HepG2 (cell line): ENCODE data around the gene TJP1. TPM values are rescaled to one million over a fixed set of nuclear protein-coding genes. Genes with fewer than 3 reads are reported as not detected.

Source experiments
- ARID5B ChIP-seq: IDR thresholded peaks from 2 replicates; pipeline ENCODE4 v1.4.0; 2020; ENCODE audit warnings: mild to moderate bottlenecking, missing genetic modification reagents
- BRD4 ChIP-seq: sonication (generic); formaldehyde crosslinking; IDR thresholded peaks from 2 replicates; pipeline ENCODE4 v1.4.0; 2020; ENCODE audit warnings: missing genetic modification reagents
- EHMT2 ChIP-seq: fragments of 200-600 bp; sonication (generic); IDR thresholded peaks from 2 replicates; pipeline ENCODE4 v1.7.0; 2017; ENCODE audit warnings: antibody characterized with exemption, low read depth, low read length, borderline replicate concordance
- EP300 ChIP-seq, 3 experiments: sonication (generic) in 1 of 3; formaldehyde crosslinking in 1 of 3; IDR thresholded peaks; 2 replicates each; pipeline versions ENCODE4 v1.5.1 to v1.6.1; 2011 to 2020; ENCODE audit warnings: low read depth in 2 of 3, low read length in 2 of 3, borderline replicate concordance in 1 of 3, improper control_type of control experiment in 1 of 3, mild to moderate bottlenecking in 1 of 3, missing genetic modification reagents in 1 of 3, moderate library complexity in 1 of 3
- FOXP1 ChIP-seq, 2 experiments: fragments of 450-650 bp in 1 of 2; IDR thresholded peaks; 2 replicates each; pipeline ENCODE4 v1.6.1; 2017 to 2018; ENCODE audit warnings: antibody characterized with exemption in 1 of 2
- GMEB2 ChIP-seq: IDR thresholded peaks from 2 replicates; pipeline ENCODE4 v1.6.1; 2016; ENCODE audit warnings: missing biosample characterization, missing genetic modification reagents, low read depth
- HOXA3 ChIP-seq: sonication (generic); formaldehyde crosslinking; IDR thresholded peaks from 2 replicates; pipeline ENCODE4 v1.5.0; 2020; ENCODE audit warnings: missing genetic modification reagents
- JARID2 ChIP-seq: sonication (generic); formaldehyde crosslinking; IDR thresholded peaks from 2 replicates; pipeline ENCODE4 v1.8.1; 2023; ENCODE audit warnings: missing genetic modification reagents, inconsistent platforms; ENCODE audit not compliant: insufficient replicate concordance
- KDM6A ChIP-seq: IDR thresholded peaks from 2 replicates; pipeline ENCODE4 v1.6.1; 2016; ENCODE audit warnings: low read depth
- NAIF1 ChIP-seq: sonication (generic); formaldehyde crosslinking; IDR thresholded peaks from 2 replicates; pipeline ENCODE4 v1.5.0; 2020; ENCODE audit warnings: mild to moderate bottlenecking, missing genetic modification reagents, borderline replicate concordance
- RAD51 ChIP-seq: fragments of 450-650 bp; IDR thresholded peaks from 2 replicates; pipeline ENCODE4 v1.6.1; 2016; ENCODE audit warnings: borderline replicate concordance
- REXO4 ChIP-seq: sonication (generic); formaldehyde crosslinking; IDR thresholded peaks from 2 replicates; pipeline ENCODE4 v1.8.0; 2022; ENCODE audit warnings: missing genetic modification reagents, mild to moderate bottlenecking, borderline replicate concordance
- TP53 ChIP-seq: sonication (generic); formaldehyde crosslinking; conservative IDR thresholded peaks from 2 replicates; pipeline ENCODE4 v1.4.0; 2020; ENCODE audit warnings: missing genetic modification reagents
- ZBTB42 ChIP-seq: sonication (generic); formaldehyde crosslinking; IDR thresholded peaks from 2 replicates; pipeline ENCODE4 v1.5.0; 2020; ENCODE audit warnings: mild to moderate bottlenecking, missing genetic modification reagents
- ZFAT ChIP-seq: sonication (generic); formaldehyde crosslinking; conservative IDR thresholded peaks from 2 replicates; pipeline ENCODE4 v1.8.1; 2023; ENCODE audit warnings: missing genetic modification reagents, inconsistent platforms
- ZMAT5 ChIP-seq: sonication (generic); formaldehyde crosslinking; IDR thresholded peaks from 2 replicates; pipeline ENCODE4 v1.5.0; 2020; ENCODE audit warnings: mild to moderate bottlenecking, low read depth, missing genetic modification reagents, borderline replicate concordance
- ZNF160 ChIP-seq: sonication (generic); formaldehyde crosslinking; IDR thresholded peaks from 2 replicates; pipeline ENCODE4 v1.8.0; 2022; ENCODE audit warnings: mild to moderate bottlenecking, inconsistent platforms, missing genetic modification reagents
- ZNF230 ChIP-seq: sonication (generic); formaldehyde crosslinking; IDR thresholded peaks from 2 replicates; pipeline ENCODE4 v1.4.0; 2020; ENCODE audit warnings: mild to moderate bottlenecking, missing genetic modification reagents
- ZNF552 ChIP-seq: sonication (generic); formaldehyde crosslinking; IDR thresholded peaks from 2 replicates; pipeline ENCODE4 v1.9.0; 2022; ENCODE audit warnings: missing genetic modification reagents, mild to moderate bottlenecking, borderline replicate concordance
- ZNF850 ChIP-seq: sonication (generic); formaldehyde crosslinking; conservative IDR thresholded peaks from 2 replicates; pipeline ENCODE4 v1.9.0; 2021; ENCODE audit warnings: mild to moderate bottlenecking, missing genetic modification reagents
- ZNF878 ChIP-seq: sonication (generic); formaldehyde crosslinking; IDR thresholded peaks from 2 replicates; pipeline ENCODE4 v1.8.1; 2023; ENCODE audit warnings: mild to moderate bottlenecking, missing genetic modification reagents, moderate library complexity
- ZSCAN9 ChIP-seq: IDR thresholded peaks from 2 replicates; pipeline ENCODE4 v1.6.1; 2016; ENCODE audit warnings: borderline replicate concordance
- polyA plus RNA-seq, 8 experiments: library from polyadenylated mRNA; depleted of rRNA in 3 of 8; stranded (reverse) in 7 of 8; unstranded in 1 of 8; fragments of >200 nt; fragmentation: Illumina TruSeq in 4 of 8; extraction: Trizol in 4 of 8; gene quantifications; 2 replicates each; pipeline versions ENCODE4 v1.2.1 to v1.2.3, GENCODE V29; 2011 to 2016; ENCODE audit warnings: low read depth in 4 of 8, missing spikeins in 1 of 8, mixed read lengths in 1 of 8; ENCODE audit not compliant: insufficient read depth in 1 of 8
- total RNA-seq, 5 experiments: library from RNA; depleted of rRNA; stranded (reverse); fragments of >200 nt; fragmentation: Illumina TruSeq; extraction: Trizol; gene quantifications; 2 replicates each; pipeline ENCODE4 v1.2.3, GENCODE V29; 2016; ENCODE audit warnings: low read depth in 1 of 5
- TF ChIP-seq, protein P1 (sequence below): sonication (generic); formaldehyde crosslinking; IDR thresholded peaks from 2 replicates; pipeline ENCODE4 v1.4.0; 2020; ENCODE audit warnings: mild to moderate bottlenecking, missing genetic modification reagents
- TF ChIP-seq, protein P2 (sequence below): sonication (generic); formaldehyde crosslinking; IDR thresholded peaks from 2 replicates; pipeline ENCODE4 v1.5.0; 2020; ENCODE audit warnings: mild to moderate bottlenecking, missing genetic modification reagents

TJP1 gene
- total and polyA plus RNA-seq, 2 of the 13 experiments (the other 11 are each of a cell fraction or from before 2014, with no cell fraction given) = 25.9 to 27.1 TPM

GRCh38 chr15:29700296-29700695 lies 122.0 kb downstream of the TJP1 start (continued):
- no peak for TF ChIP-seq ZMAT5
- TF ChIP-seq ZSCAN9 = no peak
- TF ChIP-seq, protein P1, sequence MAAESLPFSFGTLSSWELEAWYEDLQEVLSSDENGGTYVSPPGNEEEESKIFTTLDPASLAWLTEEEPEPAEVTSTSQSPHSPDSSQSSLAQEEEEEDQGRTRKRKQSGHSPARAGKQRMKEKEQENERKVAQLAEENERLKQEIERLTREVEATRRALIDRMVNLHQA (CRISPR knock-in tag) = no peak
- TF ChIP-seq JARID2 (CRISPR knock-in tag) = no peak
- no peak for TF ChIP-seq RAD51
- TF ChIP-seq NAIF1 (CRISPR knock-in tag) = no peak
- TF ChIP-seq ZNF850 (CRISPR knock-in tag) = no peak
- TF ChIP-seq, protein P2, sequence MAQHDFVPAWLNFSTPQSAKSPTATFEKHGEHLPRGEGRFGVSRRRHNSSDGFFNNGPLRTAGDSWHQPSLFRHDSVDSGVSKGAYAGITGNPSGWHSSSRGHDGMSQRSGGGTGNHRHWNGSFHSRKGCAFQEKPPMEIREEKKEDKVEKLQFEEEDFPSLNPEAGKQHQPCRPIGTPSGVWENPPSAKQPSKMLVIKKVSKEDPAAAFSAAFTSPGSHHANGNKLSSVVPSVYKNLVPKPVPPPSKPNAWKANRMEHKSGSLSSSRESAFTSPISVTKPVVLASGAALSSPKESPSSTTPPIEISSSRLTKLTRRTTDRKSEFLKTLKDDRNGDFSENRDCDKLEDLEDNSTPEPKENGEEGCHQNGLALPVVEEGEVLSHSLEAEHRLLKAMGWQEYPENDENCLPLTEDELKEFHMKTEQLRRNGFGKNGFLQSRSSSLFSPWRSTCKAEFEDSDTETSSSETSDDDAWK = no peak
- TF ChIP-seq ZFAT (CRISPR knock-in tag) = no peak
- 0 out of 2 replicates have a peak, but pooled peaks have one; percentile 18 for TF ChIP-seq ARID5B
- TF ChIP-seq TP53 = no peak
- TF ChIP-seq EHMT2 = no peak
- no peak for TF ChIP-seq ZBTB42
- no peak for TF ChIP-seq ZNF552
- TF ChIP-seq KDM6A (CRISPR knock-in tag) = no peak
- no peak for TF ChIP-seq REXO4
- TF ChIP-seq BRD4 (CRISPR knock-in tag) = no peak
- TF ChIP-seq HOXA3 (CRISPR knock-in tag) = no peak
- no peak for TF ChIP-seq ZNF160 (CRISPR knock-in tag)
- TF ChIP-seq ZNF230 (CRISPR knock-in tag) = no peak
- TF ChIP-seq EP300 (IDR thresholded peaks at IDR 0.05; ENCODE audit: low read depth in 2 of 2, low read length in 2 of 2) = 0 out of 4 replicates have a peak, but pooled peaks of 1 of the 2 experiments have one; percentile 31
- TF ChIP-seq EP300 (CRISPR knock-in tag; IDR thresholded peaks at IDR 0.05; ENCODE audit: borderline replicate concordance) = no peak
- no peak for TF ChIP-seq ZNF878 (CRISPR knock-in tag)
- no peak for TF ChIP-seq FOXP1 (IDR thresholded peaks at IDR 0.05)
- TF ChIP-seq FOXP1 (CRISPR knock-in tag; IDR thresholded peaks at IDR 0.05) = peak; percentile 31; the same call in 1 of the 2 replicates
- no peak for TF ChIP-seq GMEB2 (CRISPR knock-in tag)
